Stimulated activated CD4-positive, alpha-beta T cell treated with anti-CD3 and anti-CD28 coated beads, TNF-alpha, amount 100 ng/mL, for 4 hours (primary cell): ENCODE measurements around the gene PNMT.

Source experiments
- DNase-seq, 3 experiments: peaks; one replicate each; pipeline ENCODE4 v3.0.0-alpha.2; 2020; ENCODE audit warnings: low read depth in 3 of 3

PNMT gene

GRCh38 chr17:39669897-39670735, 1.9 kb downstream of the PNMT start:
- DNase-seq: no peak

GRCh38 chr17:39670746-39671145, 2.5 kb downstream of the PNMT start:
- no peak for DNase-seq

GRCh38 chr17:39671651-39672521, 3.6 kb downstream of the PNMT start:
- no peak for DNase-seq

GRCh38 chr17:39672522-39673334, 4.5 kb downstream of the PNMT start:
- DNase-seq: no peak

- no peak for DNase-seq
Measured at GRCh38 chr17:39673335-39674081, 5.3 kb downstream of the PNMT start.

DNA sequence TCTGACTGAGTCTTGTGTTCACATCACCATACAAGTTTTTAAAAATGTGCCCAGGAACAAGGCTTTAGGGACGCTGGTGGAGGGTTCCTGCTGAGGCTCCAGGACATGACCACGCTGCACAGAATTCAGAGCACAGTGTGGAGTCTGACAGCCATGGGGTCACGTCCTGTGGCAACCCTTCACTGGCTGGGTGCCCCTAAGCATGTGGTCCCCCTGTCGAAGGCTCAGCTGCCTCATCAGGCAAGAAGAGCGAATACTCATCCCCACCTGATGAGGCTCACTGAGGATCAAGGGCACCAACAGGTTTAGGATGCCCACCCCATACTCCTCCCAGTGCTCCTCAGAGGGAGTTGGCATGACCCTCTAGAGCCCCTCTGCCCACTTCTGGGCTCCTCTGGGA, 5.9 kb downstream of the PNMT start:
- no peak for DNase-seq

DNA sequence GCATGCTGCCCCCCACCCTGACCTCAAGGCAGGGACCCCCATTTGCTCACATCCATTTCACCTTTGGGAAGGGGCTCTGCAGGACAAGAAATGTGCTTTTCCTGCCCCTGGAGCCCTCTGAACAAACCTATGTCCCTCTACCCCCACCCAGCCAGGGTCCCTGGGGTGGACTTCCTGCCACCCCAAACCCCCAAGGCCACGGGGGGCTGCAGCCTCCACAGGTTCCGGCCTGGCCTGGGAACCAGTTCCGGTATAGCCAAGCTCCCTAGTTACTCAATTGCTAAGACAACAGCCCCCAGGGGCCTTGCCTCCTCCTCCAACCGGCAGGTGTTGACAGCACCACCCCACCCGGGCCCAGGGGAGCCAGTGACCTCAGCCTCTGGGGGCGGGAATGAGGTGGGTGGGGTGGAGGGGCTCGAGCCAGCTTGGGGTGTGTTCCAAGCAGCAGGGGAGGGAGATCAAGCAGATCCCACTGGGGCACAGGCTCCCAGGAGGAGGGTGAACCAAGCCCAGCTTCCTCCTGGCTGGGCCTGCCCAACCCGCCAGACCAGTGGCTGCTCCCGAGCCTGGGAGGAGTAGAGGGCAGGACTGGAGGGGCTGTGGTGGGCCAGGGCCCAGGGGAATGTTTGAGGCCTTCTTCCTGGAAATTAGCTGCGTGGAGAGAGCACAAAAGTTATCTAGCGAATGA, 6.6 kb downstream of the PNMT start:
- no peak for DNase-seq

DNA sequence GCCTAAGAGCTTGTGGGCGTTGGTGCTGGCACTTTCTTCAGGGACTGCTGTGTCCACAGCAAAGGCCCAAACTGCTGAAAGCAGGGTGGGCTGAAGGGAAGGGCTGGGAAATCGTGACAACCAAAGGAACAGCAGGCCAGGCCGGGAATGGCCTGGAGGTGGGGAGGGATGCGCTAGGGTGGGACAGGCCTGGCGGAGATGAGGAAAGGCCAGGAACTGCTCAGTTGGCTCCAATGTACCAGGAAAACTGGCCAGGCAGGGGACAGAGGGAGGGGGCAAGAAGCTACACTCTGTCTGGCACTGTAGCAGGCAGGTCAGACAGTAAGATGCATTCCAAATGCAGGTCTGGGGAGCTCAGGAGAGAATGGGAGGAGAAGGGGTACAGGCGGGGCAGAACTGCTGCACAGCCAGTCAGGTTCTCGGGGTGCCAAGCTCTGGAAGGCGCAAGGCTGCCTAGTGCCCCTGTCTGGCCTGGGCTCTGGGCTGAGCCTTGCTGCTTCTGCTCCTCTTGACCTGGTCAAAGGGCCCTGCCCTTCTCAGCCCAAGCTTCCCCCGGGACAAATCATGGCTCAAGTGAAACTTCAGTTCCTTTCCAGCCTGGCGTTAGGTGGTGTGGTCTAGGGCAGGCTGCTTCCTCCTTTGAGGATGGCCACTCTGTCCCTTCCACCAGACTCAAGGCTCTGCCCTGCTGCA, 7.3 kb downstream of the PNMT start:
- DNase-seq: no peak

- no peak for DNase-seq
Measured at GRCh38 chr17:39676198-39676819, 8.1 kb downstream of the PNMT start.

DNA sequence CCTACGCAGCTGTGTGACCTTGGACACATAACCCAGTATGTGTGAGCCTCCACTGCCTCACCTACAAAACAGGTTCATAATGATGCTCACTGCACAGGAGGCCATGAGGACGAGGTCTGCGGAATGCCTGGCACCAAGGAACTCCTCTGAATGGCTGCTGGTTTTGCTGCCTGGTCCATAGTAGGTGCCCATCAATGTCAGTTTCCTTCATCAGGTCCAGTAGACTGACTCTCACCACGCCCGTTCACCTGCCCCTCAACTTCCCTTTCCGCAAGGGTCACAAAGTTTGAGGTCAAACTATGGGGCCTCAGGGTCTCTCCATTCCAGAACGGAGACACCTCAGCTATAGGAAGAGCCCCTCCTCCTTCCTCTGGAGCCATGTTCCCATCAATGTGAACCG, 8.8 kb downstream of the PNMT start:
- DNase-seq: no peak

DNA sequence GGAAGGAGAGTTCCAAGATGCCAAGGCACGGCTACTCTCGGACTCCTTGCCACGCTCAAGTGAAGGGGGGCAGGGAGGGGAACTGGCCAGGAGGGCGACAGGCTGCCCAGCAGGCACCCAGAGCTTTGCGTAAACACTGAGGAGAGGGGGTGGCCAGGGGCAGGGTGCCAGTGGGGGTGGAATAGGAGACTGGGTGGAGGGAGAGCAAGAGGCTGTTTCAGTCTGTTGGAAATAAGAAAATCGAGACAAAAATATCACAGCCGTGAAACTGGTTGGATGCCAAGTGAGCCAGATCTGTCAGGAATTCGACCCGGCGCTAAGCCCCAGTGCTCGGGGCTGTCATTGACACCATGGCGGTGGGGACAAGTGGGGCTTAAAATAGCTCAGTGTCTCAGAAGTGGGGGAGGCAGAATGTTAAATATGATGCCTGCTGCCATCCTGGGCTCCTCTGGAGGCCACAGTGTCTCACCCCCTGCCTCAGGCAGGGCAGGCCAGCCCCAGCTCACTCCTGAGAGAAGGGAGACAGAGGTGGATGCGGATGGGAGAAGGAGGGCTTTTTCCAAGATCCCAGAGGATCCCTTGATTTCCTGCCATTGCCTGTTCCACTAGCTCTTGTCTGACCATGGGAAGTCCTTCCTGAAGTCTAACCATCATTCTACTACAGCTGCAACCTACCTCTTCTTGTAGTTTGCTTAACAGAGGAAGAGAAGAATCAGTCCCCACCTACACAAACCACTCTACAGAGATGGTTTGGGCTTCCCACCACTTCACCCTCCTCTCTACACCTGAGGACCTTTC, 9.5 kb downstream of the PNMT start:
- no peak for DNase-seq

DNA sequence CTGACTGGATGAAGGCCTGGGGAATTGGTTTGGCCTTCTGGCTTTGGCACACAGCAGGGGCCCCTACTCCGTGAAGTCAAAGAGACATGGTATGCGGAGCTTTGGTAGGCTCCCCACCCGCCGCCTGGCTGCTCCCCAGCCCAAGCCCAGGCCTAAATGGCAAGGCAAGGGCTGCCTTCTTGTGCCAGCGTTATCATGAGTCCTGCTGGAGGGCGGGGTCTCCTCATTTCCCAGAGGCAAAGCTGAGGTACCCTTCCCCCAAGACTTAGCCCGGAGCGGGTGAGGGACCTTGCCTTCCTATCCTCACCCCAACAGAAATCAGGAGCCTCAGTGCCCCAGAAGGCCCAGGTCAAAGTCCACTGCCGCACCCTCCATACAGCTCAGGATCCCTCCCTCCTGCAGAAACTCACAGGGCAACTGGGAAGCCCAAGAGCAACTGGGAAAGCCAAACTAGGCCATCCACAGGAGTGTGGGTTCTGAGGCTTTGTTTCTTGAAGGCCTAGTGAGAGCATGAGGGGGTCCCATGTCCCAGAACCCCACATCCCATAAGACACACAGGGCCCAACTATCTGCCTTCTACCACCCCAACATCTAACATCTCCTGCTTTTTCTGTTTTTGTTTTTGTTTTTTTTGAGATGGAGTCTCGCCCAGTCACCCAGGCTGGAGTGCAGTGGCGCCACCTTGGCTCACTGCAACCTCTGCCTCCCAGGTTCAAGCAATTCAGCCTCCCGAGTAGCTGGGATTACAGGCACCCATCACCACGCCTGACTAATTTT, 10.3 kb downstream of the PNMT start:
- no peak for DNase-seq

DNA sequence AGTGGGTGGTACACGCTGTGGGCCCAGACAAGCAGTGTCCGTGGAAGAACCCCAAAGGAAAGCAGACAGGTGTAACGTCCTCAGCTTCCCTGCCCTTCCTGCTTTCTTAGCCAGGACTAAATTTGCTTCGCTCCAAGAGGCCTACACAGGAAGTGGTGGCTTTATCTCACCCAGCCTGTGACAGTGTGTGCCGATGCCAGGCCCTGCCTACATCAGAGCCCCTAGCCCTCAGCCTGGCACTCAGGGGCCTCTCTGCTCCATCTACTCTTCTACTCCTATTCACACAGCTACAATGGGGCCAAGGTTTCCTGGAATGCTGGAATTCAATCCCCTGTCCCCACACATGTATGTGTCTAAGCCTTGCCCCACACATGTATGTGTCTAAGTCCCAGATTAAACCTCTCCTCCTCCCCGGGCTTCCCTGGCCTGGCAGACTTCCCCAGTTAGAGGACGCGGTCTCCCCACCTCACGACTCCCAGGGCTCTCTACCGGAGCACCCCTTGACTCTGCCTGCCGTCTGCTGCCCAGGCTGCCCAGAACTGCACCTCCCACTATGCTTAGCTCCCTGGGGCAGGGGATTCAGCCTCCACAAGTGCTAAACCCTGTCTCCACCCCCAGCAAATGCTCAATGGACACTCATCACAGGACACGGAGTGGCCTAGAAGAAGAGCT, 11.4 kb downstream of the PNMT start:
- no peak for DNase-seq

DNA sequence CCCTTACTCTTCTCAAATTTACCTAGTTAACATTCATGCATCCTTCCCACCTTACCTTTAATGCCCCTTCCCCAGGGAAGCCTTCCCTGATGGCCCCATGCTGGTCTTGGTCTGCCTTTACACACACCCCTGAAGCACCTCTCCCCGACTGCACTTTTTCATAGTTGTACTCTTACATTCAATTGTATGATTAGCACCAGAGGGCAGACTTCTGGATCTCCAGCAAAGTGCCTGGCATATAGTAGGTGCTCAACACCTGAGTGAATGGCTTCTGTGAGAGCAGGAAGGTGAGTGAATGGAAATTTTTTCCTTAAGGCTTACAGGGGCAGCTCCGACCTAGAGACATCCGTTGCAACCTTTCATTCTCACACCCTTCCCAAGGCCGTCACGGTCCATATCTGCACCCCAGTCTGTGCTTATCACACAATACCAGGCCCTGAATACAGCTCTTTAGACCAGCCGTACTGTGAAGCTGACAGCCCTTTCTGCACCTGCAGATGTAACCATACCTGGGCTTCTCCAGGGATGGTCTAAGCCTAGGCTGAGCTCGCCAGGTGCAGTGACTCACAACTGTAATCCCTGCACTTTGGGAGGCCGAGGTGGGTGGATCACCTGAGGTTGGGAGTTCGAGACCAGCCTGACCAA, 15.2 kb downstream of the PNMT start:
- DNase-seq: no peak

- DNase-seq: no peak
Measured at GRCh38 chr17:39684369-39685192, 16.3 kb downstream of the PNMT start.

DNA sequence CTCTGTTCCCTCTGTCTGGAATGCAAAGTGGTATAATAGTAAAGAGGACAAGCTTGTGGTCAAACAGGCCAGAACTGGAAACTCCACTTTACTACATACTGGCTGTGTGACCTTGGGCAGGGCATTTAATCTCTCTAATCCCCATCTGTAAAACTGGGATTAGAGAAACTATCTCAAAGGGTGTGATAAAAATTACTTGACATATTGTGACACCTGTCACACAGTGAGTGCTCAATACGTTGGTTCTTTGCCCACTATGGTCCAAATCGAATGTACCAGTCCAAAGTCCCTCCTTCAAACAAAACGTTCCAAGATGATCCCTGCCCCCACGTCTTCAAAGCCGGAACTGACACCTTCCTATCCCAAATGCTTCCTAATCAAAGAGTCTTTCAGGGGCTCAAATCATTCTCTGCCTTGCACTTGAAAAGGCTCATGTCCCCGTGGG, 18.9 kb downstream of the PNMT start:
- DNase-seq: no peak
